HG02870 (cell line): Measurements from ENCODE around the gene MMP19.
"Not testable (repeated sequence)": the region's sequence is repeated elsewhere in the genome, so short reads cannot be mapped to it uniquely, and the experiment has no call there.

Experiments used
- ATAC-seq: cut with Tn5 transposase; IDR thresholded peaks from one replicate; pipeline ENCODE4 v1.9.1; 2021; ENCODE audit warnings: mild to moderate bottlenecking, moderate library complexity; ENCODE audit not compliant: unreplicated experiment

Gene MMP19

GRCh38 chr12:55845361-55845760 lies 2.6 kb upstream of the MMP19 start:
- ATAC-seq, result no peak

- ATAC-seq, result no peak
Measured at GRCh38 chr12:55844961-55845360, 2.2 kb upstream of the MMP19 start.

- no peak for ATAC-seq
Measured at GRCh38 chr12:55843431-55843830, 695 bp upstream of the MMP19 start.

- ATAC-seq, result no peak
Measured at GRCh38 chr12:55840581-55841351, 2.0 kb downstream of the MMP19 start.

GRCh38 chr12:55839345-55840140 lies 3.2 kb downstream of the MMP19 start:
- no peak for ATAC-seq

GRCh38 chr12:55838361-55838760 lies 4.4 kb downstream of the MMP19 start:
- ATAC-seq, result no peak

- ATAC-seq, result not testable (repeated sequence)
Measured at GRCh38 chr12:55834400-55834799, 8.3 kb downstream of the MMP19 start.

- no peak for ATAC-seq
Measured at GRCh38 chr12:55833056-55833455, 9.7 kb downstream of the MMP19 start.

- no peak for ATAC-seq
Measured at GRCh38 chr12:55831447-55831815, 11.3 kb downstream of the MMP19 start.

- ATAC-seq, result no peak
Measured at GRCh38 chr12:55830601-55831446, 11.9 kb downstream of the MMP19 start.

GRCh38 chr12:55829967-55830600 lies 12.7 kb downstream of the MMP19 start:
- ATAC-seq, result peak; percentile 17

- ATAC-seq, result no peak
Measured at GRCh38 chr12:55828357-55828756, 14.4 kb downstream of the MMP19 start.

GRCh38 chr12:55827806-55828205 lies 14.9 kb downstream of the MMP19 start:
- ATAC-seq, result no peak

GRCh38 chr12:55824726-55825125 lies 18.0 kb downstream of the MMP19 start:
- ATAC-seq, result no peak

- no peak for ATAC-seq
Measured at GRCh38 chr12:55823419-55823818, 19.3 kb downstream of the MMP19 start.

- no peak for ATAC-seq
Measured at GRCh38 chr12:55822228-55822627, 20.5 kb downstream of the MMP19 start.

- ATAC-seq, result no peak
Measured at GRCh38 chr12:55820679-55821078, 22.1 kb downstream of the MMP19 start.

- ATAC-seq, result no peak
Measured at GRCh38 chr12:55818886-55819285, 23.9 kb downstream of the MMP19 start.

GRCh38 chr12:55818140-55818728 lies 24.5 kb downstream of the MMP19 start:
- peak; percentile 20 for ATAC-seq

GRCh38 chr12:55817345-55818139 lies 25.2 kb downstream of the MMP19 start, which contains the start of the genes ORMDL2 and SARNP:
Gene ORMDL2, plus strand, starts transcription at chr12:55818041. Its CDS starts 959 bp downstream, at chr12:55819000.
Gene SARNP, minus strand, starts transcription at chr12:55817724. Its CDS starts 23 bp downstream, at chr12:55817701.
- ATAC-seq, result peak; percentile 97
